22Rv1 (cell line): Measurements from ENCODE around the gene JAML.

Experiments
- CTCF ChIP-seq: fragments of 450-650 bp; IDR thresholded peaks from 2 replicates; pipeline ENCODE4 v1.5.1; 2017; ENCODE audit warnings: mild to moderate bottlenecking
- ZFX ChIP-seq: fragments of 450-650 bp; IDR thresholded peaks from 2 replicates; pipeline ENCODE4 v1.6.1; 2017; ENCODE audit warnings: antibody characterized with exemption, borderline replicate concordance

- TF ChIP-seq CTCF (no peak), ZFX (no peak)
These were observed 58.2 kb downstream of the JAML start for GRCh38 chr11:118166641-118167040.
